ENCODE data around the gene MOGAT3.
"Not testable (repeated sequence)": the region's sequence is repeated elsewhere in the genome, so short reads cannot be mapped to it uniquely, and the experiment has no call there.

The MOGAT3 gene

GRCh38 chr7:101203740-101204738 is 3.2 kb upstream of the MOGAT3 start:
- not testable (repeated sequence) for DNase-seq

- DNase-seq = no peak
Observed at GRCh38 chr7:101202603-101202918, 1.7 kb upstream of the MOGAT3 start.

- no peak for DNase-seq
Observed at GRCh38 chr7:101201695-101202602, 1.1 kb upstream of the MOGAT3 start.

DNA sequence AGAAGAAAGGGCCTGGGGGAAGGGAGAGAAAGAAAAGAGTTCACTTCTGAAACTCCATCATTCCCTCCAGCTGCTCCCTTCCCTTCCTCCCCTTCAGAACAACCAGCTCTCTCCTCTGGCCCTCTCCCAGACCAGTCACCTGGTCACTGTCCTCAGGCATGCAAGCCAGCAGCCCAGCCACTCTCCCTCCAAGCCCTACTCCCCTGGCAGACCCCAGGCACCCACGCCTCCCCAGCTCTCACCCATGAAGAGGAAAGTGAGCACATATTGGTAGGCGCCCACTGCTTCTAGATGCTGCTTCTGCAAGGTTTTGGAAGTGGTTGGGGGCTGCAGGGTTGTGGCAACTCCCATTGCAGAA is 353 bp downstream of the MOGAT3 start:
- DNase-seq = no peak

DNA sequence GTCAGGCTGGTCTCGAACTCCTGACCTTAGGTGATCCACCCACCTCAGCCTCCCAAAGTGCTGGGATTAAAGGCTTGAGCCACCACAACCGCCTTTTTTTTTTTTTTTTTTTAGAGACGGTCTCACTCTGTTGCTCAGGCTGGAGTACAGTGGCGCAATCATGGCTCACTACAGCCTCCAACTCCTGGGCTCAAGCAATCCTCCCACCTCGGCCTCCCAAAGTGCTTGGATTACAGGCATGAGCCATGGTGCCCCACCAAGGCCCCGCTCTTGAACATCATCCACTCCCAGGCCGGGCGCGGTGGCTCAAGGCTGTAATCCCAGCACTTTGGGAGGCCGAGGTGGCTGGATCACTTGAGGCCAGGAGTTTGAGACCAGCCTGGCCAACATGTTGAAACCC is 1.3 kb downstream of the MOGAT3 start:
- not testable (repeated sequence) for DNase-seq

- DNase-seq = no peak
Observed at GRCh38 chr7:101198476-101198875, 2.4 kb downstream of the MOGAT3 start.

GRCh38 chr7:101197991-101198390 is 2.8 kb downstream of the MOGAT3 start:
- no peak for DNase-seq

DNA sequence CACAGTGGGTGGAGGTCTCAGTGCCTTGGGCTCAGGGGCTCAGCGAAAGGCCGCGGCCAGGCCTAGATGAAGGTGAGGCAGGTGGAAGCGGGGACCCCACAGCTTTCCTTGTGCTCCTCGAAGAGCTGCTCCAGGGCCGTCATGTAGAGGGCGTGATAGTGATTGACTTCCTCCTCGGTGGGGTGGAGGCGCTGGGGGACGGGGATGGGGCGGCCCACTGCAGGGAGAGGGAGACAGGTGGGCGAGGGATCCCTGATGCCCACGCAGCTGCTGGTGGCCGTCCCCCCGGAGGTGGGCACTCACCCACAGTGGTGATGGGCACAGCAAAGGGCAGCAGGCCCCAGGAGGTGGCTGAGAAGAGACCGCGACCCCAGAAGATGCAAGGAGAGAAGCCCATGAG is 5.0 kb downstream of the MOGAT3 start:
- DNase-seq = no peak

DNA sequence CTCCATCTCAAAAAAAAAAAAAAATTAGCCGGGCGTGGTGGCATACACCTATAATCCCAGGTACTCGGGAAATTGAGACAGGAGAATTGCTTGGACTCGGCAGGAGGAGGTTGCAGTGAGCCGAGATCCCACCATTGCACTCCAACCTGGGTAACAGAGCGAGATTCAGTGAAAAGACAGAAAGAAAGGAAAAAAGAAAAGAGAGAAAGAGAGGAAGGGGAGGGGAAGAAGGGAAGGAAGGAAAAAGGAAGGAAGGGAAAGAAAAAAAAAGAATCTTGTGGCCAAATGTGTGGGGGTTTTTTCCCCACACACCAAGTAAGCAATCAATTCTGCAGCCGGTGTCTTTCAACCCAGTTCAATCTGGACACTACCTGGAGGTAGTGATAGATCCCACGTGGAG is 11.7 kb downstream of the MOGAT3 start:
- DNase-seq = no peak

DNA sequence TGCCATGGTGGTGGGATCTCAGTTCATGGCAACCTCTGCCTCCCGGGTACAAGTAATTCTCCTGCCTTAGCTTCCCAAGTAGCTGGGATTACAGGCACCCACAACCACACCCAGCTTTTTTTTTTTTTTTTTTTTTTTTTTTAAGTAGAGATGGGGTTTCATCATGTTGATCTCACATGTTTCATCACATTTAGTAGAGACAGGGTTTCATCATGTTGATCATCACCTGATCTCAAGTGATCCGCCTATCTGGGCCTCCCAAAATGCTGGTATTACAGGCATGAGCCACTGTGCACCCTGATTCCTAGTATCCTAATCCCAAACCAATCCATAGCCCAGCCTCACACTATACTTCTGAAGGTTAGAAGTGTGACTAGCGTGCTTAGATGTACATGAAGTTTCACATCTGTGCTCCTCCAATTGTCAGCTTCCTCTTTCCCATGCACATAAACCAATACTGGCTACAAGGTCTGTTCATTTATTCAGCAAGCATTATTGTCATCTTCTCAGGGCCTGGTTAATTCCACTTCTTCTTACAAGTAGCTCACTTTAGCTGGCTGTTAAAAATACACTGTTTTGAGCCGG is 13.9 kb downstream of the MOGAT3 start:
- DNase-seq = no peak

GRCh38 chr7:101186194-101186593 is 14.6 kb downstream of the MOGAT3 start:
- no peak for DNase-seq

- peak; percentile 62 for DNase-seq
Observed at GRCh38 chr7:101185258-101185839, 15.5 kb downstream of the MOGAT3 start.

GRCh38 chr7:101180130-101180755 is 20.6 kb downstream of the MOGAT3 start, which contains the start of gene NAT16:
NAT16 (minus strand) TSS chr7:101180293; CDS start chr7:101174807, 5,486 bp downstream.
- DNase-seq = no peak

- DNase-seq = no peak
Observed at GRCh38 chr7:101179713-101180112, 21.1 kb downstream of the MOGAT3 start.

DNA sequence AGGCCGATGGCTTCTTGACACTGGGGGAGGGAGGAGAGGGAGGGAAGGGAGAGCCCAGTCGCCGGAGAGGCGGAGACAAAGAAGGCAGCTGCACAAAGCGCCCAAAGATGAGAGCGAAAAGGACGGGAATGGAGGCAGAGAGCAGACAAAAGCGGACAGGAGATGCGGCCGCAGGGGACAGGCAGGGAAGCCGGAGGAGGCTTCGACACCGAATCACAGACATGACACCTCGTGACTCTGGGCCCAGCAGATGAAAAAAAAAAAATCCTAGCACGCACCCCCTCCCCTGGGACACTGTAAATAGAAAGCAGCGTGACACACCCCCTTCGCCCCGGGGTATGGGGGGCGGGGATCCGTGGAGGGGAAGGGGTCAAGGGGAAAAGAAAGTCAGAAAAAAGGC is 21.7 kb downstream of the MOGAT3 start:
- DNase-seq = no peak

DNA sequence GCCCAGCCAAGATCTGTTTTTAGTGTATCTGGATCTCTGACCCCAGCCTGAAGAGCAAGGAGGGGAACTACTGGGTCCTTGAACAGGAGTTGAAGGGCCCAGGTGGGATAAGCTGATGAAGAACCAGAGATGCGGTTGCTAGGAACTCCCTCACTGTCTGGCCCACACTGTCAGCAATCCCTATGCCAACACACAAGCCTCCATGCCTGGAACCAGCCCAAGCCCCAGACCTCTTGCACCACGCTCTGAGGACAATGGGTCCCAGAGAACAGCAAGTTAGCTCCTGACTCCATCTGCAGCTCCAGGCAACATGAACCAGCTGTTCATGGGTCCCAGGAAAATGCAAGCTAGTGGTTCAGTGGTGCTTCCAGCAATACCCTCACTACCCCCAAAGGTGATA is 23.2 kb downstream of the MOGAT3 start:
- no peak for DNase-seq

GRCh38 chr7:101175664-101176063 is 25.2 kb downstream of the MOGAT3 start:
- DNase-seq = no peak

GRCh38 chr7:101174322-101174854 is 26.4 kb downstream of the MOGAT3 start:
- no peak for DNase-seq

- DNase-seq = peak; percentile 52
Observed at GRCh38 chr7:101173752-101174244, 27.0 kb downstream of the MOGAT3 start.

- peak; percentile 66 for DNase-seq
Observed at GRCh38 chr7:101172854-101173751, 27.7 kb downstream of the MOGAT3 start.
